Neural progenitor cell (in vitro differentiated cells): ENCODE measurements around the gene NEK6. TPM values are rescaled to one million over a fixed set of nuclear protein-coding genes. Genes with fewer than 3 reads are reported as not detected.

Experiments used
- DNase-seq: peaks from one replicate; pipeline ENCODE4 v3.0.0-alpha.2; 2016; ENCODE audit warnings: low spot score
- H2AFZ ChIP-seq: fragments of 200-600 bp; sonication (generic); replicated peaks from 2 replicates; pipeline ENCODE4 v1.6.1; 2016; ENCODE audit warnings: antibody characterized with exemption
- H3F3A ChIP-seq: fragments of 200-600 bp; sonication (generic); 2 replicates; pipeline ENCODE4 v1.6.1; 2016; ENCODE audit warnings: antibody characterized with exemption, low read depth
- H3K27ac ChIP-seq: fragments of 200-600 bp; sonication (generic); 2 replicates; pipeline ENCODE4 v1.5.1; 2016; ENCODE audit warnings: mild to moderate bottlenecking
- H3K27me3 ChIP-seq: fragments of 200-600 bp; sonication (generic); 2 replicates; pipeline ENCODE4 v1.6.1; 2016; ENCODE audit warnings: mild to moderate bottlenecking, moderate library complexity
- H3K36me3 ChIP-seq: fragments of 200-600 bp; sonication (generic); 2 replicates; pipeline ENCODE4 v1.5.1; 2016
- H3K4me1 ChIP-seq: fragments of 200-600 bp; sonication (generic); 2 replicates; pipeline ENCODE4 v1.6.1; 2016; ENCODE audit warnings: mixed run types
- H3K4me2 ChIP-seq: fragments of 200-600 bp; sonication (generic); 2 replicates; pipeline ENCODE4 v1.6.1; 2016
- H3K4me3 ChIP-seq: fragments of 200-600 bp; sonication (generic); 2 replicates; pipeline ENCODE4 v1.5.1; 2016
- H3K79me2 ChIP-seq: fragments of 200-600 bp; sonication (generic); 2 replicates; pipeline ENCODE4 v1.6.1; 2016; ENCODE audit warnings: low read depth
- H3K9ac ChIP-seq: fragments of 200-600 bp; sonication (generic); 2 replicates; pipeline ENCODE4 v1.6.1; 2016
- H3K9me3 ChIP-seq: fragments of 200-600 bp; sonication (generic); 2 replicates; pipeline ENCODE4 v1.5.1; 2016; ENCODE audit warnings: low read depth
- H4K20me1 ChIP-seq: fragments of 200-600 bp; sonication (generic); 2 replicates; pipeline ENCODE4 v1.6.1; 2016; ENCODE audit warnings: low read depth
- H3K27ac Mint-ChIP-seq: 3 replicates; pipeline ENCODE4 v1.8.0; 2021; ENCODE audit warnings: mixed read lengths
- H3K27me3 Mint-ChIP-seq: 2 replicates; pipeline ENCODE4 v1.8.0; 2022; ENCODE audit warnings: low read depth, mild to moderate bottlenecking, inconsistent platforms, moderate library complexity, mixed read lengths; ENCODE audit not compliant: insufficient read depth
- H3K36me3 Mint-ChIP-seq: 3 replicates; pipeline ENCODE4 v1.8.0; 2021; ENCODE audit warnings: mixed read lengths
- H3K4me1 Mint-ChIP-seq: 3 replicates; pipeline ENCODE4 v1.8.0; 2021; ENCODE audit warnings: mixed read lengths
- H3K4me3 Mint-ChIP-seq: 3 replicates; pipeline ENCODE4 v1.8.0; 2021; ENCODE audit warnings: mild to moderate bottlenecking, moderate library complexity, mixed read lengths
- H3K9me3 Mint-ChIP-seq: 3 replicates; pipeline ENCODE4 v1.8.0; 2020; ENCODE audit warnings: mixed read lengths
- CTCF ChIP-seq: fragments of 200-600 bp; sonication (generic); IDR thresholded peaks from 2 replicates; pipeline ENCODE4 v1.5.1; 2017; ENCODE audit warnings: antibody characterized with exemption, mild to moderate bottlenecking
- EZH2 ChIP-seq: fragments of 200-600 bp; sonication (generic); IDR thresholded peaks from 2 replicates; pipeline ENCODE4 v1.6.1; 2017; ENCODE audit warnings: antibody characterized with exemption, mild to moderate bottlenecking, moderate library complexity
- EZH2phosphoT487 ChIP-seq: fragments of 200-600 bp; sonication (generic); IDR thresholded peaks from 2 replicates; pipeline ENCODE4 v1.6.1; 2017; ENCODE audit warnings: antibody characterized with exemption
- total RNA-seq: library from RNA; depleted of rRNA; stranded (reverse); fragments of >200 nt; gene quantifications from 2 replicates; pipeline ENCODE4 v1.2.3, GENCODE V29; 2015; ENCODE audit warnings: low replicate concordance

NEK6 gene
- total RNA-seq, 1 donor from 2014 or later: 18.5 TPM

DNA sequence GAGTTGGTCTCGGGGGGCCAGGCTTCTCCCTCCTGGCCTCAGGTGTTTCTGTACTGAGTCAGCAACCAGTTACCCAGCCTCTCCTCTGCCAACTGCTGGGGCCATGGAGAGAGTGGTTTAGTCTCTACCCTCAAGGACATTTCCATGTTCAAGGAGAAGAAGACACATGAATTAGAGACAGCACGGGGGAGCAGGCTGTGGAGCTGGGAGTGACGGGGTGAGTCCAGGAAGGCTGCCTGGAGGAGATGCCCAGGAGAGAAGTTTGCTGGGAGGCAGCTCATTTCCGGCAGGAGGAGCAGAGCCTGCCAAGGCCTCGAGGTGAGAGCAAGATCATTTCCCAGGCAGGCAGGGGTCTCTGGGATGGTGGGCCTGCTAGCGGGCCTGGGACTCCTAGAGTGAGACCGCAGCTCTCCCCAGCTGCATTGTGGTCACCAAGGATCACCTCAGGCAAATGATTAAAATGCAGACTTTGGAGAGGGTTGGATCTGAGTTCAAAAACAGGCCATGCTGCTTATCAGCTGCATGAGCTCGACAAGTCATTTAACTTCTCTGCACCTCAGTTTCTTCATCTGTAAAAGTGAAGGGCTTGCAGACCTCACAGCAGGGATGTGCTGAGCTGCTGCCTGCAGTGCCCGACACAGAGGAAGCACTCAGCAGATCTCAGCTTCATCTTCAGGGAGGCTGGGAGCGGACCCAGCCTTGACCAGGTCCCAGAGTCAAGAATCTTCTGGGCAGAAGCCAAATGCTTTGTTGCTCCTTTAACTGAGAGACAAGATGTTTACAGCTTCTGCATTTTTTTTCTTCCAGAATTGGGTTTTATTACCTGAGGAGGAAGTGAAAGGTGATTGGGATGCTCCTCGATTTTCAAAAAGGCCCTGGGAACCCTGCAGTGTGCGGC lies 35.2 kb downstream of the NEK6 start:
- peaks cover under 1% of the 10 kb centered on the region for H3K79me2 ChIP-seq
- H3K9me3 ChIP-seq: no peaks in the 10 kb centered on the region
- no peak overlapping the region for H3K27ac ChIP-seq
- Mint-ChIP-seq H3K9me3 (no peaks in the 10 kb centered on the region), H3K4me1 (peaks cover 17% of the 10 kb centered on the region), H3K4me3 (no peak overlapping the region), H3K27me3 (peaks cover 11% of the 10 kb centered on the region), H3K27ac (no peak overlapping the region), H3K36me3 (no peaks in the 10 kb centered on the region)
- H3K4me1 ChIP-seq: peaks cover 9% of the 10 kb centered on the region
- peaks cover 93% of the 10 kb centered on the region for H4K20me1 ChIP-seq
- H3K4me3 ChIP-seq: no peak overlapping the region
- no peak overlapping the region for H3K9ac ChIP-seq
- H3K4me2 ChIP-seq: no peak overlapping the region
- TF ChIP-seq EZH2phosphoT487 (no peak), CTCF (no peak), EZH2 (no peak)
- H2AFZ ChIP-seq: no peak overlapping the region
- DNase-seq: no peak
- H3F3A ChIP-seq: peaks cover 10% of the 10 kb centered on the region
- no peaks in the 10 kb centered on the region for H3K36me3 ChIP-seq
- no peaks in the 10 kb centered on the region for H3K27me3 ChIP-seq

DNA sequence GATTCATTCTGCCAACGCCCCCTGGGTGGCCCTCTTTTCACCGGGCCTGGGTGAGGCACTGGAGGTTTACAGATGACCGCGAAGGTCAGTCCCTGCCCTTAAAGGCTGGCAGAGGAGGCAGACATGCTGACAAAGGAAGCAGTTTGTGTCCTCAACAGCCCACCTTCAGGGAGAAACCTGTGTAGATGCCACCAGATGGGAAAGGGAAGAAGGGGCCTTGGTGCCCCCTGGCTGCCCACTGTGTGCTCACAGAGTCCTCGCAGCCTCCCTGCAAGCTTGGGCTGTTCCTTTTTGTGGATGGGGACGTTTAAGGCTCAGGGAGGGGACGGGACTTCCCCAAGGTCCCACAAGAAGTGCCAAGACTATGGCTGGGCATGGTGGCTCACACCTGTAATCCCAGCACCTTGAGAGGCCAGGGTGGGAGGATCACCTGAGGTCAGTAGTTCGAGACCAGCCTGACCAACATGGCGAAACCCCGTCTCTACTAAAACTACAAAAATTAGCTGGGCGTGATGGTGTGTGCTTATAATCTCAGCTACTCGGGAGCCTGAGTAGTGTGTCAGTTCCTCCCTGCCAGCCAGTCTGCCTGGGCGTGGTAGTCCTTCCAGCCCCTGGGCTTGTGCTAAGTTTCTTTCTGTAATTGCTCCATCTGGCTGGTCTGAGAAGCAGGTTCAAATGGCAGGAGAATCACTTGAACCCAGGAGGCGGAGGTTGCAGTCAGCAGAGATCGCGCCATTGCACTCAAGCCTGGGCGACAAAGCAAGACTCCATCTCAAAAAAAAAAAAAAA lies 36.2 kb downstream of the NEK6 start:
- DNase-seq: no peak
- Histone ChIP-seq H3K4me2 (no peak overlapping the region), H3K9ac (no peak overlapping the region), H3K27ac (no peak overlapping the region), H3K4me1 (peaks cover 9% of the 10 kb centered on the region), H3K27me3 (no peaks in the 10 kb centered on the region), H3F3A (peaks cover 13% of the 10 kb centered on the region), H3K4me3 (no peak overlapping the region), H3K9me3 (no peaks in the 10 kb centered on the region), H3K36me3 (no peaks in the 10 kb centered on the region), H3K79me2 (peaks cover 10% of the 10 kb centered on the region), H2AFZ (no peak overlapping the region), H4K20me1 (peaks cover 95% of the 10 kb centered on the region)
- TF ChIP-seq CTCF (no peak), EZH2phosphoT487 (no peak), EZH2 (no peak)
- Mint-ChIP-seq H3K9me3 (no peaks in the 10 kb centered on the region), H3K4me1 (peaks cover 17% of the 10 kb centered on the region), H3K27ac (peak overlapping the region; percentile 82), H3K36me3 (no peaks in the 10 kb centered on the region), H3K27me3 (peaks cover 11% of the 10 kb centered on the region), H3K4me3 (no peak overlapping the region)

GRCh38 chr9:124295159-124295794 lies 37.5 kb downstream of the NEK6 start:
- Histone ChIP-seq H3K36me3 (no peaks in the 10 kb centered on the region), H3K79me2 (peaks cover 10% of the 10 kb centered on the region), H3K9me3 (no peaks in the 10 kb centered on the region), H3K27ac (no peak overlapping the region), H2AFZ (no peak overlapping the region), H3F3A (peaks cover 13% of the 10 kb centered on the region), H3K9ac (no peak overlapping the region), H3K4me3 (no peak overlapping the region), H3K4me2 (no peak overlapping the region), H4K20me1 (peaks cover 98% of the 10 kb centered on the region), H3K27me3 (no peaks in the 10 kb centered on the region), H3K4me1 (peaks cover 9% of the 10 kb centered on the region)
- H3K27me3 Mint-ChIP-seq: peaks cover 11% of the 10 kb centered on the region
- DNase-seq: no peak
- no peak for TF ChIP-seq EZH2phosphoT487
- TF ChIP-seq EZH2: no peak
- no peak for TF ChIP-seq CTCF
- no peak overlapping the region for H3K4me3 Mint-ChIP-seq
- H3K36me3 Mint-ChIP-seq: no peaks in the 10 kb centered on the region
- H3K4me1 Mint-ChIP-seq: peaks cover 27% of the 10 kb centered on the region
- H3K9me3 Mint-ChIP-seq: no peaks in the 10 kb centered on the region
- no peak overlapping the region for H3K27ac Mint-ChIP-seq
